Lung (tissue), 12 donors: ENCODE data around the gene LYPD6B. TPM values are rescaled to one million over a fixed set of nuclear protein-coding genes. Genes with fewer than 3 reads are reported as not detected.
A peak's percentile ranks its signal among the peaks of the same experiment; 100 is the strongest.

Experiments
- ATAC-seq: fragments of 200-7000 bp; cut with Tn5 transposase; one replicate; pipeline ENCODE4 v1.9.1; 2020; ENCODE audit warnings: moderate number of reproducible peaks; ENCODE audit not compliant: insufficient read depth, low FRiP score
- DNase-seq, 3 donors: peaks; one replicate each; pipeline ENCODE4 v3.0.0-alpha.2; 2013 to 2017
- H3K27ac ChIP-seq, 2 donors: one replicate each; pipeline ENCODE4 v1.5.1; 2013; ENCODE audit warnings: mild to moderate bottlenecking in 2 of 2, moderate library complexity in 2 of 2, control low read depth in 1 of 2, inconsistent platforms in 1 of 2, low read depth in 1 of 2, low read length in 1 of 2
- H3K27me3 ChIP-seq, 3 donors: one replicate each; pipeline ENCODE4 v1.5.1; 2013; ENCODE audit warnings: low read length in 2 of 3; ENCODE audit not compliant: control insufficient read depth in 3 of 3, insufficient read depth in 3 of 3
- H3K36me3 ChIP-seq, 4 donors: one replicate each; pipeline ENCODE4 v1.5.1; 2013; ENCODE audit warnings: low read length in 4 of 4, mild to moderate bottlenecking in 1 of 4, moderate library complexity in 1 of 4; ENCODE audit not compliant: control insufficient read depth in 4 of 4, insufficient read depth in 4 of 4
- H3K4me1 ChIP-seq, 5 donors: one replicate each; pipeline ENCODE4 v1.5.1; 2013; ENCODE audit warnings: low read length in 5 of 5, mild to moderate bottlenecking in 2 of 5, moderate library complexity in 1 of 5; ENCODE audit not compliant: control insufficient read depth in 5 of 5, insufficient read depth in 5 of 5
- H3K4me3 ChIP-seq: one replicate; pipeline ENCODE4 v1.5.1; 2013; ENCODE audit warnings: mild to moderate bottlenecking, control low read depth, moderate library complexity
- H3K9ac ChIP-seq, 2 donors: one replicate each; pipeline ENCODE4 v1.5.1; 2013; ENCODE audit warnings: low read length in 2 of 2, control low read depth in 1 of 2; ENCODE audit not compliant: insufficient read depth in 1 of 2
- H3K9me3 ChIP-seq, 4 donors: one replicate each; pipeline ENCODE4 v1.5.1; 2013; ENCODE audit warnings: low read length in 3 of 4, mild to moderate bottlenecking in 1 of 4, moderate library complexity in 1 of 4; ENCODE audit not compliant: control insufficient read depth in 4 of 4, insufficient read depth in 3 of 4
- WGBS, 2 donors: extraction: QIAGEN DNeasy Blood & Tissue Kit; methylation state at CpG; one replicate each; pipeline ENCODE4 v1.1.7; 2013; 5-methylcytosine and 5-hydroxymethylcytosine counted together
- polyA plus RNA-seq, 2 donors: library from polyadenylated mRNA; stranded (reverse); fragments of 200-250 nt; gene quantifications; one replicate each; pipeline ENCODE4 v1.2.1, GENCODE V29; 2013
- total RNA-seq, 2 donors: library from RNA; depleted of rRNA in 1 of 2; stranded (reverse); fragments of >200 nt in 1 of 2; gene quantifications; one replicate each; pipeline ENCODE4 v1.2.1, GENCODE V29; 2014 to 2021
- TF ChIP-seq, protein P1 (sequence below): IDR thresholded peaks from 2 replicates; pipeline ENCODE4 v1.5.1; 2012; ENCODE audit warnings: mild to moderate bottlenecking; ENCODE audit errors: control extremely low read depth, extremely low read depth
- donor health status: control.
- donor health status: control.
- donor health status: Bipolar disorder and iron deficiency.
- donor health status: healthy.
- donor health status: DM: yes; HTN: yes; CAD: no.

The LYPD6B gene
- total and polyA plus RNA-seq, 4 donors: 2.5 to 12.4 (median 3.4) TPM

DNA sequence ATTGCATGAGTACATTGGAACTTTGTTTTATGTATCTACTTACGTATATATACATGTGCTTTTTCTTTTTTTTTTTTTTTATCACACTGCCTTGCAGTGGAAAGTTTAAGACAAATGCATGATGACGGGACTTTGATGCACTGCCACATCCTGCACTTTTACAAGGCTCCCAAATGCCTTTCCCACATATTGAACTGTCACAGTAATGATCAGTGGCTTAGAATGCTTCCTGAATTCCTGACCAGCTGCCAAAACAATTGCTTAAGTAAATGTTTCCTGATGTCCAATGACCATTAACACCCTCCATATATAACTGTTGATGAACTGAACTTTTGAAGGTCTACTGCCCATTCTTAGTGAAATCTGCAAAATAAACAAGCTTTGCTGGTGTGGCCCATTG is 60.2 kb downstream of the LYPD6B start:
- Histone ChIP-seq H3K9me3 (no peaks in the 10 kb centered on the region), H3K27ac (no peak overlapping the region), H3K9ac (no peak overlapping the region), H3K4me1 (peaks cover 0 to 22% (median 0%) of the 10 kb centered on the region in 5 donors), H3K27me3 (no peaks in the 10 kb centered on the region), H3K4me3 (no peak overlapping the region), H3K36me3 (no peaks in the 10 kb centered on the region)
- TF ChIP-seq, protein P1, sequence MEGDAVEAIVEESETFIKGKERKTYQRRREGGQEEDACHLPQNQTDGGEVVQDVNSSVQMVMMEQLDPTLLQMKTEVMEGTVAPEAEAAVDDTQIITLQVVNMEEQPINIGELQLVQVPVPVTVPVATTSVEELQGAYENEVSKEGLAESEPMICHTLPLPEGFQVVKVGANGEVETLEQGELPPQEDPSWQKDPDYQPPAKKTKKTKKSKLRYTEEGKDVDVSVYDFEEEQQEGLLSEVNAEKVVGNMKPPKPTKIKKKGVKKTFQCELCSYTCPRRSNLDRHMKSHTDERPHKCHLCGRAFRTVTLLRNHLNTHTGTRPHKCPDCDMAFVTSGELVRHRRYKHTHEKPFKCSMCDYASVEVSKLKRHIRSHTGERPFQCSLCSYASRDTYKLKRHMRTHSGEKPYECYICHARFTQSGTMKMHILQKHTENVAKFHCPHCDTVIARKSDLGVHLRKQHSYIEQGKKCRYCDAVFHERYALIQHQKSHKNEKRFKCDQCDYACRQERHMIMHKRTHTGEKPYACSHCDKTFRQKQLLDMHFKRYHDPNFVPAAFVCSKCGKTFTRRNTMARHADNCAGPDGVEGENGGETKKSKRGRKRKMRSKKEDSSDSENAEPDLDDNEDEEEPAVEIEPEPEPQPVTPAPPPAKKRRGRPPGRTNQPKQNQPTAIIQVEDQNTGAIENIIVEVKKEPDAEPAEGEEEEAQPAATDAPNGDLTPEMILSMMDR: no peak
- 66 to 75% methylated on average over 2 of the region's 2 CpGs for WGBS, 2 donors
- peak; percentile 80 to 96 (median 95) for DNase-seq
- no peak for ATAC-seq

DNA sequence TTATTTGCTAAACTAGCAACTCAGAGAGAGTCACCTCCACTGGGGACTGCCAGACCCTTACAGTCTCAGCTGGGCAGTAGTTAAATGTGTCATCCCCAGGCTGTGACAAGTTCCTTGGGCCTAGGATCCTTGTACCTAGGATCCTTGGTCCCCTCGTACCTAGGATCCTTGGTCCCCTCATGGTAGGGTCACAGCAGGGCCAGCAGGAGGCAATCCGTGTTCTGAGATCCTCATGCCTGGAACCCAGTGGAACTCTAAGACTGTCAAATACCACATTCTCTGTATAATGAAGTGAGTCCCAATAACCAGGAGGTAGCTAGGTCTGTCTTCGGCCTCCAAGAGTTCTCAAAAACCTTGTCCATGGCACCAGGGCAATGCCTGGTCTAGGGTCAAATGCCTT is 60.8 kb downstream of the LYPD6B start:
- no peaks in the 10 kb centered on the region for H3K36me3 ChIP-seq
- no peak overlapping the region for H3K27ac ChIP-seq
- no peak overlapping the region for H3K4me3 ChIP-seq
- ATAC-seq (no peak), DNase-seq (no peak)
- TF ChIP-seq, protein P1: no peak
- no peaks in the 10 kb centered on the region for H3K9me3 ChIP-seq
- H3K4me1 ChIP-seq: peaks cover 0 to 22% (median 0%) of the 10 kb centered on the region in 5 donors
- H3K27me3 ChIP-seq: no peaks in the 10 kb centered on the region
- H3K9ac ChIP-seq: no peak overlapping the region
- WGBS, 2 donors: 84 to 88% methylated on average over 3 of the region's 3 CpGs

DNA sequence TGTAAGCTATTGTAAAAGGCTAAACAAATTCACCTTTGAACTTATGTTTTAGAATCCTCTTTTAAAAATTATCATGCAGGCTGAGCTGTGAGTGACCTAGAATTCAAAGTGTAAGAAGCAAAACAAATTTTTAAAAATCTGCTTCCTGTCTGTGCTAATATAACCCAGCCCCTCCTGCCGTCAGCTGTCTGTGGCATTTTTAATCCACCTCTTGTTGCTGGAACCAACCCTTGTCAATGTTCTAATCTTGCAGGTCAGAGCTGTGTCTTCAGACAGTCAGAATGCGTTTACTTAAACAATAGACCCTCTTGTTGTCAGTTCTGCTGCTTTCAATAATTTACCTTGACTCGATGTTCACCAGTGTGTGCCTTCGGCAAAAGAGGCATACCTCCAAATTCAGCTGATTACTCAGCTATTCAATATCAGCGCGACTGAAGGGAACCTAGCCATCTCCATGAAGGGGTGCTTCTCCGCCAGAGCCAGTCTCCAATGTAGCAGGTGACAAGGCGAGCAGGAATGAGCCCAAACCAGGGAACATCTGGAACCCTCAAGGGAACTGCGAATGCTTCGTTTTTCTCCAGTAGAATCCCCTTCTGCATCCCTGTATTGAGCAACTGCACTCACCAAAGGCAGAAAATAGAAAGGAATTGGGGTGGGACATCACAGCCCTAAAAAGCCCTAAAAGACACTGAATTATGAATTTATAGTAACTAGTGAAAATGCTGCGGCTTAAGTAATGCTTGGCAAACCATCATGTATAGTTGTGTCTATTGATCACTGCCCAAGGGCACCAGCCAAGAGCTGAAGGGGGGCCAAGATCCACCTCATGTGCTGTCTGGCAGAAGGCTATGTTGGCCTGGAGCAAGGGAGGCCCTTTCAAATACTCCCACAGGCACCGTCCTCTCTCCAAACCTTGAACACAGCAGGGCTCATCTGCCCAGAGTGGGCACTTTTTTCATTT is 62.5 kb downstream of the LYPD6B start:
- no peaks in the 10 kb centered on the region for H3K27me3 ChIP-seq
- no peaks in the 10 kb centered on the region for H3K9me3 ChIP-seq
- H3K27ac ChIP-seq: no peak overlapping the region
- ATAC-seq: no peak
- no peak overlapping the region for H3K9ac ChIP-seq
- no peak for DNase-seq
- TF ChIP-seq, protein P1: no peak
- no peak overlapping the region for H3K4me3 ChIP-seq
- H3K4me1 ChIP-seq: peaks cover 0 to 22% (median 0%) of the 10 kb centered on the region in 5 donors
- WGBS, 2 donors: 86 to 87% methylated on average over 12 of the region's 12 CpGs
- no peaks in the 10 kb centered on the region for H3K36me3 ChIP-seq
